ENCODE results near the gene FANCI.

The FANCI gene

DNA sequence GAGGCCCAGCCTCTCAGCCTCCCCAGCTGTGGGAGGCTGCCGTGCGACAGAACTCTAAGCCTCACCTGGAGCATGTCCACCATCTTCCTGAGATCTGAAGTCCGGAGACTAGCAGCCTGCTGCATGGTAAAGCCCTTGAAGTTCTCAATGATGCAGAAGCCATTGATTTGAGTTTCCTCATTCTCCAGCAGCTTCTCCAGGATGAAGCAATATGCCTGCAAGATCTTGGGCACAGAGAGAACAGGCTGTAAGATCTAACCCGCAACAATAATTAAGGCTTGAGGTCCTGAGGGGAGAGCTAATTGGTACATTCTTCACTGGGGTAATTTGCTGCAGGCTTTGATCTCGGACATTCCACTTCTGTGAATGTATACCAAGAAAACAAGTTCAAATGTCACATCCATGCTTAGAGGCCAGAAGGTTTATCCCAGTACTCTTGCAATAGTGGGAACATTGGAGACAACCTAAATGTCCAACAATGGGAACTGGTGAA is 32.1 kb upstream of the FANCI start:
- Histone ChIP-seq H3K9ac (ENCODE audit: low read depth, low read length, poor library complexity) (no peak overlapping the region), H2AFZ (ENCODE audit: low read length) (no peak overlapping the region), H3K4me3 (ENCODE audit: low read length in 2 of 2) (no peak overlapping the region), H3K14ac (ENCODE audit: low read length) (no peak overlapping the region), H3K4me2 (ENCODE audit: insufficient read depth, low read length, poor library complexity, severe bottlenecking) (no peak overlapping the region), H3K18ac (ENCODE audit: low read length) (no peak overlapping the region), H3K4me1 (ENCODE audit: control insufficient read depth in 2 of 2, insufficient read depth in 1 of 2, low read depth in 1 of 2, low read length in 2 of 2) (no peaks in the 10 kb centered on the region), H3K79me1 (ENCODE audit: low read depth, low read length) (no peaks in the 10 kb centered on the region), H3K36me3 (replicated peaks in 1 of 2; ENCODE audit: control insufficient read depth in 2 of 2, insufficient read depth in 2 of 2, low read length in 2 of 2) (no peaks in the 10 kb centered on the region), H3K23ac (ENCODE audit: low read depth, low read length, poor library complexity) (no peak overlapping the region), H4K8ac (ENCODE audit: low read depth, low read length) (no peak overlapping the region), H2BK5ac (ENCODE audit: low read length) (no peak overlapping the region), H3K9me3 (replicated peaks in 1 of 2; ENCODE audit: control insufficient read depth in 2 of 2, insufficient read depth in 1 of 2, low read depth in 1 of 2, low read length in 2 of 2) (no peaks in the 10 kb centered on the region), H3K27me3 (ENCODE audit: control insufficient read depth in 3 of 3, insufficient read depth in 3 of 3, low read depth in 1 of 3, low read length in 3 of 3) (peaks cover 0 to 4% (median 0%) of the 10 kb centered on the region in 3 experiments), H2BK12ac (ENCODE audit: low read length) (no peak overlapping the region), H3K27ac (replicated peaks; ENCODE audit: low read length) (no peak overlapping the region), H2BK15ac (ENCODE audit: low read length) (no peak overlapping the region), H2AK5ac (ENCODE audit: low read depth, low read length) (no peak overlapping the region), H4K91ac (ENCODE audit: low read depth, low read length, poor library complexity) (no peak overlapping the region), H2BK120ac (ENCODE audit: low read depth, low read length) (no peak overlapping the region), H3K4ac (ENCODE audit: low read length) (no peak overlapping the region)
- WGBS, 2 donors (ENCODE audit: extremely low coverage in 2 of 2, insufficient read length in 2 of 2, insufficient replicate concordance in 1 of 2) = no CpG with 5 or more reads among the region's 5 CpGs
- DNase-seq (ENCODE audit: low spot score) = no peak

DNA sequence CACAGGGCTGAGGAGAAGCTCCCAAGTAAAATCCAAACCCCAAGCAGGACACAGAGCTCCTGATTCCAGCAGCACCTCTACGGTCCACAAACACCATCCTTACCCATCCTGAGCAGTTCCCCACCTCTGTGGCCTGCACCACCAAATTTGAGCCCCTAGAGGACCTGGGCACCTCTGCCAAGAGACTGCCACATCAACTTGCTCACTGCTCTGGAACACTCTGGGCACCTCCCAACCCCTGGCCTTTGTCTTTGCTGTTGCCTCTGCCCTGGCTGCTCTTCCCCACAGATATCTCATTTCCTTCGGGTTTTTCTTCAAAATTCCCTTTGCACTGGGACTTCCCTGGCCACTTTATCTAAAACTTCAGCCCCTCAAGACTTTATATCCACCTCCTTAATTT is 28.2 kb upstream of the FANCI start:
- no peak overlapping the region for H4K8ac ChIP-seq (ENCODE audit: low read depth, low read length)
- H3K36me3 ChIP-seq (replicated peaks in 1 of 2; ENCODE audit: control insufficient read depth in 2 of 2, insufficient read depth in 2 of 2, low read length in 2 of 2) = no peaks in the 10 kb centered on the region
- DNase-seq (ENCODE audit: low spot score) = no peak
- H3K27ac ChIP-seq (replicated peaks; ENCODE audit: low read length) = no peak overlapping the region
- no peak overlapping the region for H2BK120ac ChIP-seq (ENCODE audit: low read depth, low read length)
- H2AFZ ChIP-seq (ENCODE audit: low read length) = no peak overlapping the region
- peaks cover 2% of the 10 kb centered on the region for H3K79me1 ChIP-seq (ENCODE audit: low read depth, low read length)
- no peaks in the 10 kb centered on the region for H3K4me1 ChIP-seq (ENCODE audit: control insufficient read depth in 2 of 2, insufficient read depth in 1 of 2, low read depth in 1 of 2, low read length in 2 of 2)
- H2BK12ac ChIP-seq (ENCODE audit: low read length) = no peak overlapping the region
- peak overlapping the region; percentile 44 for H3K18ac ChIP-seq (ENCODE audit: low read length)
- no peak overlapping the region for H2BK15ac ChIP-seq (ENCODE audit: low read length)
- peaks cover 0 to 4% (median 0%) of the 10 kb centered on the region in 3 experiments for H3K27me3 ChIP-seq (ENCODE audit: control insufficient read depth in 3 of 3, insufficient read depth in 3 of 3, low read depth in 1 of 3, low read length in 3 of 3)
- H2AK5ac ChIP-seq (ENCODE audit: low read depth, low read length) = no peak overlapping the region
- H3K9me3 ChIP-seq (replicated peaks in 1 of 2; ENCODE audit: control insufficient read depth in 2 of 2, insufficient read depth in 1 of 2, low read depth in 1 of 2, low read length in 2 of 2) = no peaks in the 10 kb centered on the region
- no peak overlapping the region for H3K4ac ChIP-seq (ENCODE audit: low read length)
- no peak overlapping the region for H3K14ac ChIP-seq (ENCODE audit: low read length)
- no peak overlapping the region for H3K9ac ChIP-seq (ENCODE audit: low read depth, low read length, poor library complexity)
- no peak overlapping the region for H4K91ac ChIP-seq (ENCODE audit: low read depth, low read length, poor library complexity)
- WGBS, 2 donors (ENCODE audit: extremely low coverage in 2 of 2, insufficient read length in 2 of 2, insufficient replicate concordance in 1 of 2) = no CpG with 5 or more reads among the region's 2 CpGs
- H3K23ac ChIP-seq (ENCODE audit: low read depth, low read length, poor library complexity) = no peak overlapping the region
- H3K4me2 ChIP-seq (ENCODE audit: insufficient read depth, low read length, poor library complexity, severe bottlenecking) = no peak overlapping the region
- H2BK5ac ChIP-seq (ENCODE audit: low read length) = no peak overlapping the region
- H3K4me3 ChIP-seq (ENCODE audit: low read length in 2 of 2) = no peak overlapping the region

DNA sequence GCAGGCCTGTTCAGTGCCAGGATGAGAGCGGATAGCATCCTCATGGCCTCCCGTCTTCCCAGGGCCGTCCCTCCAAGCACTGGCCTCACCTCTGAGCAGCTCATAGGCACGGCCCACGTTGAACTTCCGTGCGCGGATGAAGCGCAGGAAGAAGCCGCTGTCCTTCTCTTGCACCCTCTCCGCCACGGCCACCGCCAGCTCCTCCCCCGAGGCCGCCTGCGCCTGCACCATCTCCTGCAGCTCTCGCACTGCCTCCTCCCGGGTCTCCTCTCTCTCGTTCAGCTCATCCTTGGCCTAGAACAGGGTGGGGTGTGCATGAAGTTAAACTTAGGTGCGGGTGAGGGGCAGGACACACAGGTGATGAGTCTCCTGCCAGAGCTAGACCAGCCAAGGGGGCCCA is 26.7 kb upstream of the FANCI start:
- Histone ChIP-seq H2BK5ac (ENCODE audit: low read length) (peak overlapping the region; percentile 29), H3K4ac (ENCODE audit: low read length) (no peak overlapping the region), H3K9ac (ENCODE audit: low read depth, low read length, poor library complexity) (no peak overlapping the region), H3K36me3 (replicated peaks in 1 of 2; ENCODE audit: control insufficient read depth in 2 of 2, insufficient read depth in 2 of 2, low read length in 2 of 2) (no peaks in the 10 kb centered on the region), H2BK12ac (ENCODE audit: low read length) (no peak overlapping the region), H2BK15ac (ENCODE audit: low read length) (no peak overlapping the region), H2BK120ac (ENCODE audit: low read depth, low read length) (peak overlapping the region; percentile 2), H3K27me3 (ENCODE audit: control insufficient read depth in 3 of 3, insufficient read depth in 3 of 3, low read depth in 1 of 3, low read length in 3 of 3) (peaks cover 0 to 4% (median 0%) of the 10 kb centered on the region in 3 experiments), H3K27ac (replicated peaks; ENCODE audit: low read length) (no peak overlapping the region), H3K14ac (ENCODE audit: low read length) (no peak overlapping the region), H2AK5ac (ENCODE audit: low read depth, low read length) (peak overlapping the region; percentile 90), H4K8ac (ENCODE audit: low read depth, low read length) (peak overlapping the region; percentile 70), H3K4me1 (ENCODE audit: control insufficient read depth in 2 of 2, insufficient read depth in 1 of 2, low read depth in 1 of 2, low read length in 2 of 2) (peaks cover 0 to 8% of the 10 kb centered on the region in 2 donors), H3K79me1 (ENCODE audit: low read depth, low read length) (peaks cover 2% of the 10 kb centered on the region), H4K91ac (ENCODE audit: low read depth, low read length, poor library complexity) (peak overlapping the region; percentile 22), H3K4me3 (ENCODE audit: low read length in 2 of 2) (no peak overlapping the region), H2AFZ (ENCODE audit: low read length) (no peak overlapping the region), H3K23ac (ENCODE audit: low read depth, low read length, poor library complexity) (peak overlapping the region; percentile 18), H3K4me2 (ENCODE audit: insufficient read depth, low read length, poor library complexity, severe bottlenecking) (no peak overlapping the region), H3K18ac (ENCODE audit: low read length) (peak overlapping the region; percentile 24), H3K9me3 (replicated peaks in 1 of 2; ENCODE audit: control insufficient read depth in 2 of 2, insufficient read depth in 1 of 2, low read depth in 1 of 2, low read length in 2 of 2) (no peaks in the 10 kb centered on the region)
- no peak for DNase-seq (ENCODE audit: low spot score)
- WGBS, 2 donors (ENCODE audit: extremely low coverage in 2 of 2, insufficient read length in 2 of 2, insufficient replicate concordance in 1 of 2) = no CpG with 5 or more reads among the region's 20 CpGs

DNA sequence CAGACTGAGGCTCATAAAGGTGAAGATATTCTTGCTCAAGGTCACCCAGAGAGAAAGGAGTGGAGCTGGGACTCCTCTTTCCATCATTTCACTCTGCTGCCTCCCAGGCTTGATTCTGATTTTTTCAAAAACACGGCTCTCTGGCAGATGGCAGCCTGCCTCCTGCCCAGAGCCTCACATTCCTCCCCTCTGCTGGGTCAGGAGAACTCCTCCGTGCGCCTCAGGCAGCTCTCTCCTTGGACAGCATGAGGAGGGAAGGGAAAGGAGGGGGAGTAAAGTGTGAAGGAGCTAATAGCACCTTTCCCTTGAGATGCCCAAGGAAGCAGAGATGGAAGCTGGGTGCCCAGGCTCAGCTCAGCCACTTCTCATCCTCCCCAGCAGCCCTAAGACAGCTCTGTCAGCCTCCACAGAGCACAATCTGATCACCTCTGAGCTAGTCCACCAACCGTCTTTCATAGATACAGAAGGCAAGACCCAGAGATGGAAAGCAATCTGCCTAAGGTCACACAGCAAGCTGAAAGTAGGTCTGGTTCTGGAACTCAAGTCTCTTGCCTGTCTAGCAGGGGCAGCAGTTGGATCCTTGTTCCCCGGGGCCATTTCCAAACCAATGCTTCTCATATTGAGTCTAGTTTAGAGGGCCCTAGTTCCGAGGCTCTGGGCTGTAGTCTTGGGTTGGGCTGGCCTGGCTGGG is 25.9 kb upstream of the FANCI start:
- no peak overlapping the region for H3K23ac ChIP-seq (ENCODE audit: low read depth, low read length, poor library complexity)
- peaks cover 0 to 11% of the 10 kb centered on the region in 2 donors for H3K4me1 ChIP-seq (ENCODE audit: control insufficient read depth in 2 of 2, insufficient read depth in 1 of 2, low read depth in 1 of 2, low read length in 2 of 2)
- peak overlapping the region; percentile 44 for H2BK15ac ChIP-seq (ENCODE audit: low read length)
- H3K18ac ChIP-seq (ENCODE audit: low read length) = peak overlapping the region; percentile 66
- no peak overlapping the region for H3K4me3 ChIP-seq (ENCODE audit: low read length in 2 of 2)
- no peak overlapping the region for H2AK5ac ChIP-seq (ENCODE audit: low read depth, low read length)
- H3K4ac ChIP-seq (ENCODE audit: low read length) = no peak overlapping the region
- no peak overlapping the region for H3K14ac ChIP-seq (ENCODE audit: low read length)
- H4K91ac ChIP-seq (ENCODE audit: low read depth, low read length, poor library complexity) = no peak overlapping the region
- H3K27me3 ChIP-seq (ENCODE audit: control insufficient read depth in 3 of 3, insufficient read depth in 3 of 3, low read depth in 1 of 3, low read length in 3 of 3) = peaks cover 0 to 4% (median 0%) of the 10 kb centered on the region in 3 experiments
- H4K8ac ChIP-seq (ENCODE audit: low read depth, low read length) = no peak overlapping the region
- H3K4me2 ChIP-seq (ENCODE audit: insufficient read depth, low read length, poor library complexity, severe bottlenecking) = no peak overlapping the region
- no peak overlapping the region for H2BK12ac ChIP-seq (ENCODE audit: low read length)
- H3K27ac ChIP-seq (replicated peaks; ENCODE audit: low read length) = no peak overlapping the region
- no peaks in the 10 kb centered on the region for H3K9me3 ChIP-seq (replicated peaks in 1 of 2; ENCODE audit: control insufficient read depth in 2 of 2, insufficient read depth in 1 of 2, low read depth in 1 of 2, low read length in 2 of 2)
- H2AFZ ChIP-seq (ENCODE audit: low read length) = no peak overlapping the region
- WGBS, 2 donors (ENCODE audit: extremely low coverage in 2 of 2, insufficient read length in 2 of 2, insufficient replicate concordance in 1 of 2) = no CpG with 5 or more reads among the region's 6 CpGs
- H3K36me3 ChIP-seq (replicated peaks in 1 of 2; ENCODE audit: control insufficient read depth in 2 of 2, insufficient read depth in 2 of 2, low read length in 2 of 2) = no peaks in the 10 kb centered on the region
- H3K79me1 ChIP-seq (ENCODE audit: low read depth, low read length) = peaks cover 2% of the 10 kb centered on the region
- H2BK120ac ChIP-seq (ENCODE audit: low read depth, low read length) = no peak overlapping the region
- no peak overlapping the region for H3K9ac ChIP-seq (ENCODE audit: low read depth, low read length, poor library complexity)
- no peak for DNase-seq (ENCODE audit: low spot score)
- no peak overlapping the region for H2BK5ac ChIP-seq (ENCODE audit: low read length)
